Left ventricle myocardium inferior (tissue), 1 donor: ENCODE results near the gene NCMAP. TPM values are rescaled to one million over a fixed set of nuclear protein-coding genes. Genes with fewer than 3 reads are reported as not detected.

Source experiments
- DNase-seq: peaks from one replicate; pipeline ENCODE4 v3.0.0-alpha.2; 2020
- H3K27ac ChIP-seq: fragments of 200-600 bp; replicated peaks from 2 replicates; pipeline ENCODE4 v1.8.0; 2021
- H3K27me3 ChIP-seq: fragments of 200-600 bp; 2 replicates; pipeline ENCODE4 v1.8.0; 2021; ENCODE audit warnings: low read depth
- H3K36me3 ChIP-seq: fragments of 200-600 bp; 2 replicates; pipeline ENCODE4 v1.8.0; 2021
- H3K4me1 ChIP-seq: fragments of 200-600 bp; 2 replicates; pipeline ENCODE4 v1.8.0; 2021
- H3K4me3 ChIP-seq: fragments of 200-600 bp; 2 replicates; pipeline ENCODE4 v1.8.0; 2021; ENCODE audit warnings: mild to moderate bottlenecking, moderate library complexity
- H3K9me3 ChIP-seq: fragments of 200-600 bp; replicated peaks from 2 replicates; pipeline ENCODE4 v1.8.0; 2021
- CTCF ChIP-seq: fragments of 200-600 bp; IDR thresholded peaks from 2 replicates; pipeline ENCODE4 v1.8.0; 2021; ENCODE audit warnings: antibody characterized with exemption, mild to moderate bottlenecking, borderline replicate concordance
- intact Hi-C: fragments of 100-400 bp; cut with micrococcal nuclease; formaldehyde crosslinking; loops from one replicate; pipeline ENCODE4 v1.11.0; 2022
- long read RNA-seq: library from polyadenylated mRNA; unstranded; transcript quantifications from one replicate; pipeline ENCODE4 v2.0.0, GENCODE V29; 2021
- total RNA-seq: library from RNA; stranded (reverse); fragmentation: NEBNext Ultra II Directional; extraction: Animal tissue kit (Norgen Biotek cat#: 25700); gene quantifications from one replicate; pipeline ENCODE4 v1.2.1, GENCODE V29; 2021
- donor health status: DM: no; HTN: yes; CAD: no; lungs with severe emphysema.

NCMAP gene
- 0.11 TPM for total RNA-seq
- long read RNA-seq: 0 reads

DNA sequence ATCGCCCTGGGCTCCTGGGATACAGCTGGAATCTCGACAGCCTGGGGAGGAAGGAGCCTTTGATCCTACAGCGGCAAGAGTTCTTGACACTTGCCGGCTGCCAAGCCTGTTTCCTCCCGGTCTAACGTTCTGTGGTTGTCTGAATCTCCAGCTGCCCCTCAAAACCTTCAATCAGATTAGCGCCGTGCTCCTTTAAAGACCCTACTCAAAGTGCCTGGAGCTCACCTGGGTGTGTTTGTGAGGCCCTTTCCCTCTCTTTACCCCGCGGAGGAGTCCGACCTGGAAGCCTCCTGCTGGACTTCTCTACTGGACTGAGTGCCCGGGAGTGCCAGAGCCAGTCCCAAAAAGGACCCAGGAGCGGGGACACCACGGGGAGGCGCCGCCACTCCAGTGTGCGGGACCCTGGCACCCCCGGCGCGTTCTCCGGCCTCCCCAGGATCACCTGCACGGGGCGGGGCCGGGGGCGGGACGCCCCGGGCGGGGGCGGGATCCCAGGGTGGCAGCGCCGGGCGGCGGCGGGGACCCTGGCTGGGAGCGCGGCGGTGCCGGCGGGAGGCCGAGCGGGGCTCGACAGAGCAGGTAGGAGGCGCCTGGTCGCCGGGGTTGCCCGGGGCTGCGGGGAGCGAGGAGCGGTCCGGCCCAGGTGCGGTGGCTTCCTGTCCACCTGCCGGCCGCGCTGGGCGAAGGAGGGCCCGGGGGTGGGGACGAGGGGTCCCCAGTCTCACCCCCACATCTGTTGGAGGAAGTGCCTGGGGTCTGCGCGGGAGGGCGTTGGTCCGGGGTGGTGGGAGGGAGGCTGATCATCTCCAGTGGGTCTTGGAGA, at the start of gene NCMAP:
TSS of gene NCMAP (plus strand) at position 497 of the 823 bp plus-strand sequence. CDS start 39,344 bp downstream, outside the sequence.
- H3K4me1 ChIP-seq: peaks cover 21% of the 10 kb centered on the region
- H3K27me3 ChIP-seq: peaks cover 50% of the 10 kb centered on the region
- DNase-seq: peak; percentile 24
- intact Hi-C loops: no loop called here
- H3K4me3 ChIP-seq: peak within 1 kb of the TSS; percentile 58
- peak; percentile 40 for TF ChIP-seq CTCF
- no peak within 1 kb of the TSS for H3K27ac ChIP-seq
- H3K9me3 ChIP-seq: no peaks in the 10 kb centered on the region
- no peaks in the 10 kb centered on the region for H3K36me3 ChIP-seq

DNA sequence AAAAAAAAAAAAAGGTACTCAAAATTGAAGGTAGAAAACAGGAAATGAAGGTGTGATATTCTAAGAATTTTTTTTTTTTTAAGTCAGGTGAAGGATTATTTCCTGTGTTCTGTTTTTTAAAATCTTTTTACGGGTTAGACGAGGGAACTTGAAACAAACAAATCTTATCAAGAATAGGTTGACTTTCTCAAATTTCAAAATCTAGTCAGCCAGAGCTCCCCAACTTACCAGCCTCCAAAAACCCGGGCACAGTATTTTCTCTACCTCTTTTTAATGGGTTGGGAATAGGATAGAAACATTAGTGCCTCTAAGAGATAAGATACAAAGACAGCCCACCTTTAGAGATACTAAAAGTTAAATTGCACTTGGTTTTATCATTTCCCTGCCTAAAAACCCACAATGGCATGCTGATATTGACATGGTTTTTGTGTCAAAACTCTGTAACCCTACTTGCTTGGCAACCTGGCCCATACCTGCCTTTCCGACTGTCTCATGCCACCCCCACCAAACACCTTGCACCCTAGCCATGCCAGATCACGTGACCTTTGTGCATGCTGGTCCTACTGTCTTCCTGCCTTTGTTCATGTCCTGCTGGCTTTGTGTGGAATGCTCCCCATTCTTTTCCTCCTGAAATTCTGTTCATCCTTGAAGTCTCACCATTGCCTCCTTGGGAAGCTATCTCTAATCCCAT, 49.1 kb upstream of the NCMAP start:
- H3K4me3 ChIP-seq: no peak overlapping the region
- peaks cover 18% of the 10 kb centered on the region for H3K4me1 ChIP-seq
- intact Hi-C loops: loop anchor here (10.0 kb wide), 1 partner anchor 102 kb away; no protein-coding TSS in a partner anchor
- no peaks in the 10 kb centered on the region for H3K27me3 ChIP-seq
- no peak for DNase-seq
- TF ChIP-seq CTCF: no peak
- no peaks in the 10 kb centered on the region for H3K9me3 ChIP-seq
- no peaks in the 10 kb centered on the region for H3K36me3 ChIP-seq
- H3K27ac ChIP-seq: no peak overlapping the region

DNA sequence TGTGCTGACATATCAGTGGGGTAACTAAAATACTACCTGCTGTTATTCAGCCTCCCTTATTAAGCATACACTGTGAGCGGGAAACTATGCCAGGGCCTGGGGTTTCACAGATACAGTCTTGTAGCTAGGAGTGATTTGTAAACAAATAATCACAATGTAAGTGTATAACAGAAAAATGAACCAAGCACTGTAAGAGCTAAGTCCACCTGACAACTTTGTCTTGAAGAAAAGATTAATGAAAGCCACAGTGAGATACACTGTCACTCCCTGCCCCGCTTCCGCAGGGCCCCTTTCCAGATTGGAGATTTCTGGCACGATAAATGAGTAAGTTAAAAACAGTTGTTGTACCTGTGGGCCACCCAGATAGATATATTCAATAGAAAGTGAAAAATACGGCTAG, 48.5 kb upstream of the NCMAP start:
- H3K4me1 ChIP-seq: peaks cover 14% of the 10 kb centered on the region
- DNase-seq: no peak
- TF ChIP-seq CTCF: no peak
- no peaks in the 10 kb centered on the region for H3K9me3 ChIP-seq
- H3K27ac ChIP-seq: no peak overlapping the region
- intact Hi-C loops: loop anchor here (10.0 kb wide), 1 partner anchor 103 kb away; no protein-coding TSS in a partner anchor
- no peaks in the 10 kb centered on the region for H3K27me3 ChIP-seq
- H3K4me3 ChIP-seq: no peak overlapping the region
- H3K36me3 ChIP-seq: no peaks in the 10 kb centered on the region

GRCh38 chr1:24508911-24509310, 47.0 kb upstream of the NCMAP start:
- Histone ChIP-seq H3K36me3 (no peaks in the 10 kb centered on the region), H3K4me1 (peaks cover 5% of the 10 kb centered on the region), H3K4me3 (no peak overlapping the region), H3K27me3 (no peaks in the 10 kb centered on the region), H3K9me3 (no peaks in the 10 kb centered on the region), H3K27ac (no peak overlapping the region)
- TF ChIP-seq CTCF: no peak
- DNase-seq: no peak
- intact Hi-C loops: loop anchor here (10.0 kb wide), 1 partner anchor 104 kb away; no protein-coding TSS in a partner anchor

DNA sequence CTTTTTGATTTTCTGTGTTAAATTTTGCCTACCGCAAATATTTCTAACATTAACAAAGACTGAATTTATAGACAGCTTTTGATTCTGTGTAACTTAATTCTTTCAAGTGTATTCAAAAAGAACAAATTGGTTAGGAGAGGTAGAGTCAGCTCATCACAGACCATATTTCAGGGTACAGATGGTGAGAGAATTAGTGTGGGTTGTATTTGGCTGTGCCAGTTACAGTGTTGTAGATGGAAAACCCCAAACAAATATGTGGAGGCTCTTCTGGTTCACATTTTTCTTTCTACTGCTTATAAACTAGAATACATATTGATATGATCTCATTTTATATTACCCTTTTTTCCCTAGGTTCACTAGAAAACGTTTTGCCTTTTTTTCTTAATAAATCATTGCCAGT, 42.2 kb upstream of the NCMAP start:
- no peak for TF ChIP-seq CTCF
- H3K4me1 ChIP-seq: no peaks in the 10 kb centered on the region
- no peak for DNase-seq
- intact Hi-C loops: no loop called here
- no peak overlapping the region for H3K4me3 ChIP-seq
- H3K36me3 ChIP-seq: peaks cover 5% of the 10 kb centered on the region
- no peak overlapping the region for H3K27ac ChIP-seq
- H3K27me3 ChIP-seq: no peaks in the 10 kb centered on the region
- H3K9me3 ChIP-seq: no peaks in the 10 kb centered on the region
